ENCODE measurements around the gene NPAS3.

The NPAS3 gene

GRCh38 chr14:33271216-33271615 is 332.5 kb downstream of the NPAS3 start:
- no peak overlapping the region for H3K27ac ChIP-seq (ENCODE audit: poor library complexity, severe bottlenecking)
- no peak for TF ChIP-seq CTCF (IDR thresholded peaks at IDR 0.05; ENCODE audit: poor library complexity, severe bottlenecking)
- H3K27me3 ChIP-seq (ENCODE audit: insufficient read depth, poor library complexity, severe bottlenecking) = peaks cover 10% of the 10 kb centered on the region
- H3K4me3 ChIP-seq (ENCODE audit: severe bottlenecking) = no peak overlapping the region
- DNase-seq (ENCODE audit: low spot score) (no peak), ATAC-seq (ENCODE audit: low read depth) (no peak)
- no peaks in the 10 kb centered on the region for H3K4me1 ChIP-seq (ENCODE audit: insufficient read depth, poor library complexity, severe bottlenecking)
- H3K36me3 ChIP-seq (ENCODE audit: low read depth) = no peaks in the 10 kb centered on the region
- H3K9me3 ChIP-seq (ENCODE audit: severe bottlenecking) = no peaks in the 10 kb centered on the region

- TF ChIP-seq CTCF (IDR thresholded peaks at IDR 0.05; ENCODE audit: poor library complexity, severe bottlenecking) = no peak
- Histone ChIP-seq H3K27me3 (ENCODE audit: insufficient read depth, poor library complexity, severe bottlenecking) (peaks cover 11% of the 10 kb centered on the region), H3K9me3 (ENCODE audit: severe bottlenecking) (no peaks in the 10 kb centered on the region), H3K36me3 (ENCODE audit: low read depth) (no peaks in the 10 kb centered on the region), H3K4me3 (ENCODE audit: severe bottlenecking) (no peak overlapping the region), H3K27ac (ENCODE audit: poor library complexity, severe bottlenecking) (no peak overlapping the region), H3K4me1 (ENCODE audit: insufficient read depth, poor library complexity, severe bottlenecking) (no peaks in the 10 kb centered on the region)
- DNase-seq (ENCODE audit: low spot score) = no peak
- ATAC-seq (ENCODE audit: low read depth) = no peak
These were observed 333.2 kb downstream of the NPAS3 start for GRCh38 chr14:33271891-33272290.

GRCh38 chr14:33273978-33274377 is 335.3 kb downstream of the NPAS3 start:
- Histone ChIP-seq H3K27ac (ENCODE audit: poor library complexity, severe bottlenecking) (no peak overlapping the region), H3K4me3 (ENCODE audit: severe bottlenecking) (no peak overlapping the region), H3K36me3 (ENCODE audit: low read depth) (no peaks in the 10 kb centered on the region), H3K9me3 (ENCODE audit: severe bottlenecking) (no peaks in the 10 kb centered on the region), H3K27me3 (ENCODE audit: insufficient read depth, poor library complexity, severe bottlenecking) (peaks cover 11% of the 10 kb centered on the region), H3K4me1 (ENCODE audit: insufficient read depth, poor library complexity, severe bottlenecking) (no peaks in the 10 kb centered on the region)
- TF ChIP-seq CTCF (IDR thresholded peaks at IDR 0.05; ENCODE audit: poor library complexity, severe bottlenecking) = no peak
- DNase-seq (ENCODE audit: low spot score) = no peak
- no peak for ATAC-seq (ENCODE audit: low read depth)

- ATAC-seq (ENCODE audit: low read depth) (no peak), DNase-seq (ENCODE audit: low spot score) (no peak)
- H3K4me1 ChIP-seq (ENCODE audit: insufficient read depth, poor library complexity, severe bottlenecking) = no peaks in the 10 kb centered on the region
- peaks cover 18% of the 10 kb centered on the region for H3K27me3 ChIP-seq (ENCODE audit: insufficient read depth, poor library complexity, severe bottlenecking)
- H3K4me3 ChIP-seq (ENCODE audit: severe bottlenecking) = no peak overlapping the region
- H3K27ac ChIP-seq (ENCODE audit: poor library complexity, severe bottlenecking) = no peak overlapping the region
- no peaks in the 10 kb centered on the region for H3K36me3 ChIP-seq (ENCODE audit: low read depth)
- no peak for TF ChIP-seq CTCF (IDR thresholded peaks at IDR 0.05; ENCODE audit: poor library complexity, severe bottlenecking)
- H3K9me3 ChIP-seq (ENCODE audit: severe bottlenecking) = no peaks in the 10 kb centered on the region
These were observed 337.2 kb downstream of the NPAS3 start for GRCh38 chr14:33275879-33276278.

GRCh38 chr14:33279865-33280264 is 341.2 kb downstream of the NPAS3 start:
- H3K27ac ChIP-seq (ENCODE audit: poor library complexity, severe bottlenecking) = no peak overlapping the region
- H3K9me3 ChIP-seq (ENCODE audit: severe bottlenecking) = no peaks in the 10 kb centered on the region
- H3K4me1 ChIP-seq (ENCODE audit: insufficient read depth, poor library complexity, severe bottlenecking) = no peaks in the 10 kb centered on the region
- no peak overlapping the region for H3K4me3 ChIP-seq (ENCODE audit: severe bottlenecking)
- no peak for TF ChIP-seq CTCF (IDR thresholded peaks at IDR 0.05; ENCODE audit: poor library complexity, severe bottlenecking)
- no peak for DNase-seq (ENCODE audit: low spot score)
- peaks cover 26% of the 10 kb centered on the region for H3K27me3 ChIP-seq (ENCODE audit: insufficient read depth, poor library complexity, severe bottlenecking)
- H3K36me3 ChIP-seq (ENCODE audit: low read depth) = no peaks in the 10 kb centered on the region
- ATAC-seq (ENCODE audit: low read depth) = no peak
